Activated CD4-positive, alpha-beta T cell treated with anti-CD3 and anti-CD28 coated beads for 36 hours (primary cell): Measurements from ENCODE around the gene BCL2L13. TPM values are rescaled to one million over a fixed set of nuclear protein-coding genes. Genes with fewer than 3 reads are reported as not detected.
"Not testable (repeated sequence)": the region's sequence is repeated elsewhere in the genome, so short reads cannot be mapped to it uniquely, and the experiment has no call there.

Experiments used
- ATAC-seq: fragments of 200-7000 bp; cut with Tn5 transposase; one replicate; pipeline ENCODE4 v1.10.0; 2021; ENCODE audit warnings: mild to moderate bottlenecking, moderate library complexity
- CTCF ChIA-PET: fragments of 350-600 bp; sonication (Branson Sonifier 250); formaldehyde crosslinking; loops from one replicate; lab custom pipeline; 2021; ENCODE audit warnings: antibody characterized with exemption; lab: Charles Lee
- POLR2A ChIA-PET: fragments of 350-600 bp; sonication (Branson Sonifier 250); formaldehyde crosslinking; loops from one replicate; lab custom pipeline; 2021; ENCODE audit warnings: antibody characterized with exemption, inconsistent platforms; lab: Charles Lee
- DNase-seq: peaks from one replicate; pipeline ENCODE4 v3.0.0-alpha.2; 2020
- H3K27ac Mint-ChIP-seq: one replicate; pipeline ENCODE4 v1.8.0; 2021; ENCODE audit warnings: mixed read lengths
- H3K27me3 Mint-ChIP-seq: one replicate; pipeline ENCODE4 v1.8.0; 2021; ENCODE audit warnings: mixed read lengths
- H3K36me3 Mint-ChIP-seq: one replicate; pipeline ENCODE4 v1.8.0; 2021; ENCODE audit warnings: low read depth, mixed read lengths
- H3K4me1 Mint-ChIP-seq: one replicate; pipeline ENCODE4 v1.8.0; 2021; ENCODE audit warnings: mixed read lengths
- H3K4me3 Mint-ChIP-seq: one replicate; pipeline ENCODE4 v1.8.0; 2021; ENCODE audit warnings: mild to moderate bottlenecking, moderate library complexity, mixed read lengths
- H3K9me3 Mint-ChIP-seq: one replicate; pipeline ENCODE4 v1.8.0; 2021; ENCODE audit warnings: low read depth, mixed read lengths
- intact Hi-C, 2 experiments: fragments of 100-400 bp; cut with DNase I in 1 of 2; cut with micrococcal nuclease in 1 of 2; formaldehyde crosslinking; loops; one replicate each; pipeline versions ENCODE4 v1.14.2 to v1.15.1; 2022 to 2024; cut with DNase I, micrococcal nuclease
- total RNA-seq, 2 experiments: library from RNA; stranded (reverse); gene quantifications; one replicate each; pipeline ENCODE4 v1.2.3, GENCODE V29; 2021

BCL2L13 gene
- total RNA-seq, 2 experiments from 2014 or later: 34.1 to 34.5 TPM

DNA sequence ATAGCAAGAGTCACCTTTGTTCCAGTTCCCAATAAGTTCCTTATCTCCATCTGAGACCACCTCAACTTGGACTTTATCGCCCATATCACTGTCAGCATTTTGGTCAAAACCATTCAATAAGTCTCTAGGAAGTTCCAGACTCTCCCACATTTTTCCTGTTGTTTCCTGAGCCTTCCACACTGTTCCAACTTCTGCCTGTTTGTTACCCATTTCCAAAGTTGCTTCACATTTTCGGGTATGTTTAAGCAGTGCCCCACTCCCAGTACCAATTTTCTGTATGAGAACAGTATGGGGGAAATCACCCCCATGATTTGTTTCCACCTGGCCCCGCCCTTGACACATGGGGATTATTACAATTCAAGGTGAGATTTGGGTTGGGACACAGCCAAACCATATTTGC lies 26.7 kb downstream of the BCL2L13 start:
- H3K36me3 Mint-ChIP-seq: peaks cover 43% of the 10 kb centered on the region

DNA sequence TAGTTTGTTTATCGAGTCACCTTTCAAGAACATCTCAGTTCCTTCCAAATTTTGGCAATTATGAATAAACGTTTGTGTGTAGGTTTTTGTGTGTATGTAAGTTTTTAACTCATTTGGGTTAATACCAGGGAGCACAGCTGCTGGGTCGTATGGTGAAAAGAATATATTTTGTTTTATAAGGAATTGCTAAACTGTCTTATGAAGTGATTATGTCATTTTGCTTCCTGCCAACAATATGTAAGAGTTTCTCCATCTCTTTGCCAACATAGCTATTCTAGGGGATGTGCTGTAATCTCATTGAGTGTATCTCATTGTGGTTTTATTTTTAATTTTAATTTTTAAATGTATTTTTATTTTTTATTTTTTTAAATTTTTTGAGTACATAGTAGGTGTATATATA lies 27.3 kb downstream of the BCL2L13 start:
- DNase-seq (no peak), ATAC-seq (no peak)
- Mint-ChIP-seq H3K4me3 (no peak overlapping the region), H3K9me3 (peaks cover 6% of the 10 kb centered on the region), H3K27ac (no peak overlapping the region), H3K27me3 (no peaks in the 10 kb centered on the region), H3K4me1 (no peaks in the 10 kb centered on the region), H3K36me3 (peaks cover 42% of the 10 kb centered on the region)
- intact Hi-C loops: no loop called here
- POLR2A ChIA-PET: interaction anchor here (0.6 kb wide), 1 partner anchor 540 kb away, joined by 3 read pairs; no protein-coding TSS in a partner anchor
- CTCF ChIA-PET: no interaction called here

More for the DNA sequence above, 26.7 kb downstream of the BCL2L13 start:
- Mint-ChIP-seq H3K9me3 (peaks cover 6% of the 10 kb centered on the region), H3K4me3 (no peak overlapping the region), H3K27me3 (no peaks in the 10 kb centered on the region), H3K4me1 (no peaks in the 10 kb centered on the region), H3K27ac (no peak overlapping the region)
- no peak for ATAC-seq
- DNase-seq: no peak
- ChIA-PET POLR2A (interaction anchor here (0.6 kb wide), 1 partner anchor 540 kb away, joined by 3 read pairs; no protein-coding TSS in a partner anchor), CTCF (no interaction called here)
- intact Hi-C loops: no loop called here

DNA sequence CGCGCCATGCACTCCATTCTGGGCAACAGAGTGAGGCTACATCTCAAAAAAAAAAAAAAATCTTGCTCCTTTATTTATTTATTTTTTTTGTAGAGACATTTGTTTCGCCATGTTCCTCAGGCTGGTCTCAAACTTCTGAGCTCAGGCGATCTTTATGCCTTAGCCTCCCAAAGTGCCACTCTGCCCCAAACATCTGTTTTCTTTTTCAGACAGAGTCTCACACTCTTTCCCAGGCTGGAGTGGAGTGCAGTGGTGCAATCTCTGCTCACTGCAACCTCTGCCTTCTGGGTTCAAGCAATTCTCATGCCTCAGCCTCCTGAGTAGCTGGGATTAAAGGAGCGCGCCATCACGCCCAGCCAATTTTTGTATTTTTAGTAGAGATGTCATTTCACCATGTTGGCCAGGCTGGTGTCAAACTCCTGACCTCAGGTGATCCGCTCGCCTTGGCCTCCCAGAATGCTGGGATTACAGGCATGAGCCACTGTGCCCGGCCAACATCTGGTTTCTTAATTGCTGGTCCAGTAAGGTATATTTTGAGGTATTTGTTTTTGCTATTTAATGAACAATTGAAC lies 33.0 kb downstream of the BCL2L13 start:
- POLR2A ChIA-PET, ATAC-seq, CTCF ChIA-PET: not testable (repeated sequence)

DNA sequence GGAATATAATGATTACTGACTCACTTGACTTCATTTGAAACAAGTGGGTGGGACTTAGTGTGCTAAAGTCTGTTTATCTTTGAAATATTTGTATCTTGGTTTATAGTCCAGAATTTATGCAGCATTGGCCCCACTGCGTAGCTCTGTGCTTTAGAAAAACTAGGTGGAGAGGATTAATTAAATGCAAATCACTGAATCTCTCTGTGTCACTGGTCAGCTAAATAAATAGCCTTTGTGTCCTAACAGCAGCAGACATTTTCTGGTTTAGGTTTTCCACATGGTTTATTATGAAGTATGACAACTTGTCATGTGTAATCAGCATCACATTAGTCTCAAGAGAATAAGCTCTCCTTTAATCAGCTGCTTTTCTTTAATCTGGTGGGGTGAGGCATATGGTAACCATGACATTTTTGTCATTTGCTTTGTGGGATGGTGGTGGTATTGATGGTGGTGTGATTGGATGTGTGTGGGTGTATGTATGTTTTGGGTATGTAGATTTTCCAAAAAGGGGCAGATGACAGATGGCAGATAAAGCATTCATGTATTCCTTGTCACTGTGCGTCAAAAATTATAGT lies 33.9 kb downstream of the BCL2L13 start:
- DNase-seq: peak; percentile 24
- Mint-ChIP-seq H3K27me3 (no peaks in the 10 kb centered on the region), H3K4me3 (no peak overlapping the region), H3K9me3 (no peaks in the 10 kb centered on the region), H3K4me1 (peaks cover 19% of the 10 kb centered on the region), H3K36me3 (peaks cover 15% of the 10 kb centered on the region), H3K27ac (peak overlapping the region; percentile 66)
- intact Hi-C loops: loop anchor here in 1 of 2 experiments (2.0 kb wide), 1 partner anchor 34 kb away; the partner anchor contains the start of gene BCL2L13
- CTCF ChIA-PET: interaction anchor here (0.8 kb wide), 1 partner anchor 105 kb away, joined by 3 read pairs; no protein-coding TSS in a partner anchor
- ATAC-seq: peak; percentile 63
- POLR2A ChIA-PET: no interaction called here

More for the DNA sequence above, 33.0 kb downstream of the BCL2L13 start:
- intact Hi-C loops: loop anchor here in 1 of 2 experiments (2.0 kb wide), 1 partner anchor 33 kb away; the partner anchor contains the start of gene BCL2L13
- peaks cover 19% of the 10 kb centered on the region for H3K4me1 Mint-ChIP-seq
- H3K4me3 Mint-ChIP-seq, DNase-seq, H3K9me3 Mint-ChIP-seq, H3K27ac Mint-ChIP-seq, H3K27me3 Mint-ChIP-seq: not testable (repeated sequence)
- peaks cover 18% of the 10 kb centered on the region for H3K36me3 Mint-ChIP-seq

DNA sequence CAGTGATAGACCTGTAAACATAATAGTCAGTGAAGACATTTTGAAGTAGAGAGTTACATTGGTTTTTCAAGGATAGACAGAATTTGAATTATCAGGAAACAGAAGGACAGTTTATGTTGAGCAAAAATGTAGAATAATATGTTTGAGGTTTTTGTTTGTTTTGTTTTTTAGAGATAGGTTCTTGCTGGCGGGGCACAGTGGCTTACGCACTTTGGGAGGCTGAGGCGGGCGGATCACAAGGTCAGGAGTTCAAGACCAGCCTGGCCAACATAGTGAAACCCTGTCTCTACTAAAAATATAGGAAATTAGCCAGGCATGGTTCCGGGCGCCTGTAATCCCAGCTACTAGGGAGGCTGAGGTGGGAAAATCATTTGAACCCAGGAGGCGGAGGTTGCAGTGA lies 35.6 kb downstream of the BCL2L13 start:
- H3K36me3 Mint-ChIP-seq: peaks cover 15% of the 10 kb centered on the region

DNA sequence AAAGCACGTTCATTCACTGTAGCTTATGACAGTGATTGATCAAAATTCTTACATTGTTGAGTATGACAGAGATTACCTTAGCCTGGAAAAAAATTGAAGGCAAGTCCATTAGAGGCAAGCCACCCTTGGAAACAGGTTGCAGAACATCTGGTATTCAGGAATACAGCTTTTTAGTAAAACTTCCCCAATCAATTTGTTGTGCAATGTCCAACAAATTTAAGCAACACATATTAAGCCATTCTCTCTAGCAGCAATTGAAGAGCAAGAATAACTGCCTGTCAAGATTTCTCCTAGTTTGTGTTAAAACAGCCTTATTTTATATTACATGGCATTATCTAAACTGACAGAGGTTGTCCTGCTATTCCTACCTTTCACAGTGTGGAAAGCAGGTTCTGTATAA lies 37.0 kb downstream of the BCL2L13 start:
- Mint-ChIP-seq H3K9me3 (no peaks in the 10 kb centered on the region), H3K36me3 (peaks cover 8% of the 10 kb centered on the region), H3K4me3 (no peak overlapping the region), H3K4me1 (peaks cover 22% of the 10 kb centered on the region), H3K27ac (no peak overlapping the region), H3K27me3 (no peaks in the 10 kb centered on the region)
- POLR2A ChIA-PET: interaction anchor here (0.5 kb wide), 1 partner anchor 22 kb away, joined by 3 read pairs; no protein-coding TSS in a partner anchor
- intact Hi-C loops: no loop called here
- ATAC-seq: no peak
- CTCF ChIA-PET: interaction anchor here (0.7 to 1.2 kb wide), 3 partner anchors 22 to 404 kb away, joined by 3 read pairs; no protein-coding TSS in a partner anchor
- DNase-seq: no peak

More for the DNA sequence above, 35.6 kb downstream of the BCL2L13 start:
- intact Hi-C loops: no loop called here
- ATAC-seq: no peak
- CTCF ChIA-PET: interaction anchor here (0.9 kb wide), 1 partner anchor 115 kb away, joined by 3 read pairs; no protein-coding TSS in a partner anchor
- no peak overlapping the region for H3K27ac Mint-ChIP-seq
- H3K27me3 Mint-ChIP-seq: no peaks in the 10 kb centered on the region
- no peaks in the 10 kb centered on the region for H3K9me3 Mint-ChIP-seq
- DNase-seq: no peak
- POLR2A ChIA-PET: no interaction called here
- peaks cover 22% of the 10 kb centered on the region for H3K4me1 Mint-ChIP-seq
- H3K4me3 Mint-ChIP-seq: no peak overlapping the region

DNA sequence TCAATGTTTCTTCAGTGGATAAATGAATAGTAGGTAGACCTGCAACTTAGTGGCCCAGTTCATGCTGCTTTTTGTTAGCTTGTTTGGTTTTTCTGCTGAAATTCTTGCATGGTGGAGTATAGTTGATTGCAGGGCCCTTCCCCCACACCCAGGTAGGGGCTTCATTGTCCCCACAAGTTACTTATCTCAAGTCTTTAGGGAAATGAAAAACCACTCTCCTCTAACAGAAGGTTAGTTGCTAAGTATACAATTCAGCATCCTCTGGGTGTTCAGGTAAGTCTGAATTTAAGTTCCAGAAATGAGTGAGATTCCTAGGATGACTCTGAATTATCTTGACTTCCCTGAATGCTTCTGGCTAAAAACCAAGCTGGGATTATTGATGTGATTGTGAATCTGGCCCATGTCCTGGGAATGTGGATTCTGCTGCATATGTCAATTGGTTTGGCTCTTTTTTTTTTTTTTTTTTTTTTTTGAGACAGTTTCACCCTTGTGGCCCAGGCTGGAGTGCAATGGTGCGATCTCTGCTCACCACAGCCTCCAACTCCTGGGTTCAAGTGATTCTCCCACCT lies 40.3 kb downstream of the BCL2L13 start:
- Mint-ChIP-seq H3K27ac (peak overlapping the region; percentile 7), H3K9me3 (no peaks in the 10 kb centered on the region), H3K36me3 (no peaks in the 10 kb centered on the region), H3K4me1 (peaks cover 3% of the 10 kb centered on the region), H3K27me3 (no peaks in the 10 kb centered on the region), H3K4me3 (no peak overlapping the region)
- ATAC-seq: no peak
- no peak for DNase-seq
- intact Hi-C loops: no loop called here
- ChIA-PET POLR2A (no interaction called here), CTCF (no interaction called here)

DNA sequence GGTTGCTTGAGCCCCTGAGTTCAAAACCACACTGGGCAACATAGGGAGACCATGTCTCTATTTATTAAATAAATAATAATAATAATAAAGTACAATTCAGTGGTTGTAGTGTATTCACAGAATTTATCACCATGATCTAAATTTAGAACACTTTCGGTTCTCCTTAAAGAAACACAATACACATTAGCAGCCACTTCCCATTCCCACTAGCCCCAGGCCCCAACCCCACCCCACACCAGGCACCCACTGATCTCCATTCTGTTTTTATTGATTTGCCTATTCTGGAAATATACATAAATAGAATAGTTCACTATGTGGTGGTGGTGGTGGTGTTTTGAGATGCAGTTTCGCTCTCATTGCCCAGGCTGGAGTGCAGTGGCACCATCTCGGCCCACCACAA lies 45.7 kb downstream of the BCL2L13 start:
- Mint-ChIP-seq H3K4me3 (no peak overlapping the region), H3K9me3 (no peaks in the 10 kb centered on the region), H3K36me3 (no peaks in the 10 kb centered on the region), H3K4me1 (no peaks in the 10 kb centered on the region), H3K27ac (no peak overlapping the region), H3K27me3 (no peaks in the 10 kb centered on the region)
- ChIA-PET CTCF (no interaction called here), POLR2A (no interaction called here)
- intact Hi-C loops: no loop called here
- ATAC-seq: no peak
- DNase-seq: no peak

DNA sequence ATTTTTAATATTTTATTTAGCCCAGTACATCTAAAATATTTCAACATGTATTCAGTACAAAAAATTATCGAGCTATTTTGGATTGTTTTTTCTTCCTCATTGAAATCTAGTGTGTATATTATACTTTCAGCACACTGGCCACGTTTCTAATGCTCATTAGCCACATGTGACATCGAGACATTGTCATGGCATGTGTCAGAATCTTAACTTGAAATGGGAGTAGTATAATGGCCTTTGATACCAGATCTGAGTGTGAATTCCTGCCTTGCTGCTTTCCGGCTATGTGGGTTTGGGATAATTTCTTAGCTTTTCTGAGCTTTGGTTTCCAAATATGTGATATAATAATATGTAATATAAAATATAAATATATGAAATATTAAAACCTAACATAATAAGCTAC lies 54.3 kb downstream of the BCL2L13 start:
- ATAC-seq (no peak), DNase-seq (no peak)
- peaks cover 2% of the 10 kb centered on the region for H3K4me1 Mint-ChIP-seq
- intact Hi-C loops: no loop called here
- no peaks in the 10 kb centered on the region for H3K9me3 Mint-ChIP-seq
- H3K27ac Mint-ChIP-seq: no peak overlapping the region
- ChIA-PET CTCF (no interaction called here), POLR2A (interaction anchor here (0.7 kb wide), 1 partner anchor 30 kb away, joined by 4 read pairs; no protein-coding TSS in a partner anchor)
- peaks cover 4% of the 10 kb centered on the region for H3K36me3 Mint-ChIP-seq
- H3K4me3 Mint-ChIP-seq: no peak overlapping the region
- H3K27me3 Mint-ChIP-seq: no peaks in the 10 kb centered on the region

DNA sequence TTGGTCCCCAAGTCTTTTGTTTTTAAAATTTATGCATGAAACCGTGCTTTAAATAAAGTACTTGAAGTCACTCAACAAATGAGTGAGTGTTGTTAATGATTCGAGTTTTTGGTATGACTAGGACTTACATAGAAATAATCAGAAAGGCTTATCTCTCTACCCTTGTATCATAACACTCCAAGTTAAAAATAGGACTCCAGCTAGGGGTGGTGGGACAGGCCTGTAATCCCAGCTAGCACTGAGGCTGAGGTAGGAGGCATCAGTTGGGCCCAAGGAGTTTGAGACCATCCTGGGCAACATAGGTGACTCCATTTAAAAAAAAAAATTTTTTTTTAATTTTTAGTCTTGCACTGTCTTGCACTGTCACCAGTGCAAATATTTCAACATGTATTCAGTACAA lies 55.6 kb downstream of the BCL2L13 start:
- no peak overlapping the region for H3K27ac Mint-ChIP-seq
- H3K9me3 Mint-ChIP-seq: no peaks in the 10 kb centered on the region
- POLR2A ChIA-PET: no interaction called here
- CTCF ChIA-PET: no interaction called here
- ATAC-seq: no peak
- no peak for DNase-seq
- H3K27me3 Mint-ChIP-seq: no peaks in the 10 kb centered on the region
- intact Hi-C loops: no loop called here
- peaks cover 11% of the 10 kb centered on the region for H3K36me3 Mint-ChIP-seq
- peaks cover 5% of the 10 kb centered on the region for H3K4me1 Mint-ChIP-seq
- no peak overlapping the region for H3K4me3 Mint-ChIP-seq

DNA sequence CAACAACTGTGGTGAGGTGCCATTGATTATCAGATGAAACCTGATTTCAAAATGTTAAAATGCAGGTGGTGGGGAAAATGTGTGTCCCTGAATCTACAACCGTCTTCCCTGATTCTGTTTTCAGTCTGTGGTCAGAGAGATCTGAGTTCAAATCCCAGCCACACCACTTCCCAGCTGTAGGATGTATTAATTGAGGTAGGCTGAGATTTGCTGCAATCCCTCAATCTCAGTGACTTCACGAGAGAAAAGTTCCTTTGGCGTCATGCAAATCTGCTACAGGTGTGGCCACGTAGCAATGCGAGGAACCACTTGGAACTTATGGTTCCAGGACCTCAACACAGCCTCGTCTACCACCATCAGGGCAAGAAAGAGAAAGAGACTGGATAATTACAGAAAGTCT lies 56.2 kb downstream of the BCL2L13 start:
- Mint-ChIP-seq H3K4me3 (no peak overlapping the region), H3K27ac (no peak overlapping the region), H3K4me1 (peaks cover 5% of the 10 kb centered on the region), H3K9me3 (no peaks in the 10 kb centered on the region), H3K36me3 (peaks cover 12% of the 10 kb centered on the region), H3K27me3 (no peaks in the 10 kb centered on the region)
- ChIA-PET CTCF (no interaction called here), POLR2A (no interaction called here)
- ATAC-seq (no peak), DNase-seq (no peak)
- intact Hi-C loops: no loop called here
